Muscle of arm (tissue), 14 donors: ENCODE results near the gene TMEM94. TPM values are rescaled to one million over a fixed set of nuclear protein-coding genes. Genes with fewer than 3 reads are reported as not detected.
"Not testable (repeated sequence)": the region's sequence is repeated elsewhere in the genome, so short reads cannot be mapped to it uniquely, and the experiment has no call there.

Experiments used
- DNase-seq: peaks from one replicate; pipeline ENCODE4 v3.0.0-alpha.2; 2013
- long read RNA-seq, 11 donors: transcript quantifications; one replicate each; lab custom pipeline, GENCODE V29; 2026
- polyA plus RNA-seq, 12 donors: library from polyadenylated mRNA; unstranded; fragments of 120-200 nt; gene quantifications; one replicate each; pipeline ENCODE4 v1.2.1, GENCODE V29; 2013; ENCODE audit not compliant: insufficient read length in 12 of 12

TMEM94 gene
- polyA plus RNA-seq, result 10 to 100 TPM in 11 of 12 donors, not detected in 1; 43.9 to 87.2 (median 57.4) TPM
- long read RNA-seq, donor 1, result 0 reads
- long read RNA-seq, donor 2, full-length matches to known transcripts, result 1 of 1 reads
- long read RNA-seq, donor 2, partial matches to known transcripts, result 0 of 1 reads
- long read RNA-seq, donor 2, other reads (novel, unspliced or antisense), result 0 of 1 reads
- long read RNA-seq, donor 3, result 0 reads
- long read RNA-seq, donor 4, partial matches to known transcripts, result 0 of 1 reads
- long read RNA-seq, donor 4, other reads (novel, unspliced or antisense), result 0 of 1 reads
- long read RNA-seq, donor 5, full-length matches to known transcripts, result 2 of 7 reads
- long read RNA-seq, donor 5, partial matches to known transcripts, result 5 of 7 reads
- long read RNA-seq, donor 5, other reads (novel, unspliced or antisense), result 0 of 7 reads
- long read RNA-seq, donor 6, result 0 reads
- long read RNA-seq, donor 7, result 0 reads
- long read RNA-seq, donor 8, full-length matches to known transcripts, result 2 of 16 reads
- long read RNA-seq, donor 8, partial matches to known transcripts, result 14 of 16 reads
- long read RNA-seq, donor 8, other reads (novel, unspliced or antisense), result 0 of 16 reads
- long read RNA-seq, donor 9, partial matches to known transcripts, result 10 of 13 reads
- long read RNA-seq, donor 9, other reads (novel, unspliced or antisense), result 0 of 13 reads
- long read RNA-seq, donor 10, partial matches to known transcripts, result 6 of 6 reads
- long read RNA-seq, donor 10, other reads (novel, unspliced or antisense), result 0 of 6 reads
- long read RNA-seq, donor 11, partial matches to known transcripts, result 6 of 7 reads
- long read RNA-seq, donor 11, other reads (novel, unspliced or antisense), result 0 of 7 reads

- DNase-seq, result peak; percentile 98
These were observed at the start of gene TMEM94 for GRCh38 chr17:75456417-75457046. Gene TMEM94 (plus strand): TSS chr17:75456635. CDS start chr17:75471906, 15,271 bp downstream.

- DNase-seq, result no peak
These were observed 48.6 kb upstream of the TMEM94 start for GRCh38 chr17:75407655-75408352.

- no peak for DNase-seq
These were observed 46.3 kb upstream of the TMEM94 start for GRCh38 chr17:75410141-75410540.

- no peak for DNase-seq
These were observed 44.9 kb upstream of the TMEM94 start for GRCh38 chr17:75411328-75412067.

GRCh38 chr17:75412455-75413317 lies 43.7 kb upstream of the TMEM94 start:
- peak; percentile 60 for DNase-seq

- no peak for DNase-seq
These were observed 41.9 kb upstream of the TMEM94 start for GRCh38 chr17:75414488-75414887.

- DNase-seq, result no peak
These were observed 40.4 kb upstream of the TMEM94 start for GRCh38 chr17:75416006-75416405.

GRCh38 chr17:75417054-75417580 lies 39.3 kb upstream of the TMEM94 start:
- no peak for DNase-seq

- DNase-seq, result no peak
These were observed 37.9 kb upstream of the TMEM94 start for GRCh38 chr17:75418531-75418930.

GRCh38 chr17:75428543-75429469 lies 27.6 kb upstream of the TMEM94 start:
- DNase-seq, result peak; percentile 80

- peak; percentile 26 for DNase-seq
These were observed 26.1 kb upstream of the TMEM94 start for GRCh38 chr17:75430159-75430974.

GRCh38 chr17:75433218-75433783 lies 23.1 kb upstream of the TMEM94 start:
- no peak for DNase-seq

- not testable (repeated sequence) for DNase-seq
These were observed 22.0 kb upstream of the TMEM94 start for GRCh38 chr17:75434433-75434832.

- DNase-seq, result not testable (repeated sequence)
These were observed 19.0 kb upstream of the TMEM94 start for GRCh38 chr17:75437404-75437803.

- DNase-seq, result no peak
These were observed 17.1 kb upstream of the TMEM94 start for GRCh38 chr17:75439287-75439686.

- peak; percentile 72 for DNase-seq
These were observed 15.5 kb upstream of the TMEM94 start for GRCh38 chr17:75440738-75441448.
